Measurements from ENCODE around the gene URAD.

The URAD gene

DNA sequence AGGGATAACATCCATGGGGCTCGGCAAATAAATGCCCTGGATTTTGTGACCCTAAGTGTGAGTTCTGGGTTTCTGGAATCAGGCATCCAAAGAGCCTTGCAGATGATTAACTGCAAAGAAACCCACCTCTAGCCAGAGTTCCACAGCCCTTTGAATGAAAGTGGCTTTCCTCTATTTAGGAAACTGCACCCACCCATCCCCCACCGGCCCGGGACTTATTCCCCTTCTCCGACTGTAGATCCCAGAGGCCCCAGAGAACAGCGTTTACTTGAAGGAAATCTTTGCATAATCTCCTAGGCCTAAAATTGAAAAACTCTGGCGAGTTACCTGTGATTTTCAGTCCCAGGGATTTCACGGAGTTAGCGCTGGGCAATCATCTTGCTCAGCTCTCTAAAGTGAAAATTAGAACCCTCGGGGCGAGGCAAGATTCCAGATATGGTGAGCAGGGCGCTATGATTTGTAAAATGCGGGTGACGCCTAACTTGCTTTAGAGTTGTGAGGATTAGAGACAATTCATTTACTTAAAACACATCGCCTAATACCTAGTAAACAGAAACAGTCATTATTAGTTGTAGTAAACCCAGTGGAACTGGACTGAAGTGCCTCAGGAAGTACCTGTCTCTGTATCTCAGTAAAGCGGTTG is 9.4 kb downstream of the URAD start:
- H3K79me1 ChIP-seq (ENCODE audit: low read depth, low read length): no peaks in the 10 kb centered on the region
- peaks cover 0 to 3% of the 10 kb centered on the region in 2 donors for H3K9me3 ChIP-seq (replicated peaks in 1 of 2; ENCODE audit: control insufficient read depth in 2 of 2, insufficient read depth in 1 of 2, low read depth in 1 of 2, low read length in 2 of 2)
- no peak overlapping the region for H3K4me2 ChIP-seq (ENCODE audit: insufficient read depth, low read length, poor library complexity, severe bottlenecking)
- no peak overlapping the region for H2BK12ac ChIP-seq (ENCODE audit: low read length)
- H3K4me3 ChIP-seq (ENCODE audit: low read length in 2 of 2): no peak overlapping the region
- H4K8ac ChIP-seq (ENCODE audit: low read depth, low read length): no peak overlapping the region
- H3K36me3 ChIP-seq (replicated peaks in 1 of 2; ENCODE audit: control insufficient read depth in 2 of 2, insufficient read depth in 2 of 2, low read length in 2 of 2): no peaks in the 10 kb centered on the region
- H4K91ac ChIP-seq (ENCODE audit: low read depth, low read length, poor library complexity): no peak overlapping the region
- no peak overlapping the region for H2BK5ac ChIP-seq (ENCODE audit: low read length)
- H3K4me1 ChIP-seq (ENCODE audit: control insufficient read depth in 2 of 2, insufficient read depth in 1 of 2, low read depth in 1 of 2, low read length in 2 of 2): no peaks in the 10 kb centered on the region
- H3K14ac ChIP-seq (ENCODE audit: low read length): no peak overlapping the region
- DNase-seq (ENCODE audit: low spot score): no peak
- no peak overlapping the region for H2AFZ ChIP-seq (ENCODE audit: low read length)
- H3K18ac ChIP-seq (ENCODE audit: low read length): no peak overlapping the region
- H2AK5ac ChIP-seq (ENCODE audit: low read depth, low read length): no peak overlapping the region
- no peak overlapping the region for H3K4ac ChIP-seq (ENCODE audit: low read length)
- H3K23ac ChIP-seq (ENCODE audit: low read depth, low read length, poor library complexity): no peak overlapping the region
- no peak overlapping the region for H2BK15ac ChIP-seq (ENCODE audit: low read length)
- peaks cover 62 to 97% (median 96%) of the 10 kb centered on the region in 3 experiments for H3K27me3 ChIP-seq (ENCODE audit: control insufficient read depth in 3 of 3, insufficient read depth in 3 of 3, low read depth in 1 of 3, low read length in 3 of 3)
- H3K9ac ChIP-seq (ENCODE audit: low read depth, low read length, poor library complexity): no peak overlapping the region
- H2BK120ac ChIP-seq (ENCODE audit: low read depth, low read length): no peak overlapping the region
- no CpG with 5 or more reads among the region's 15 CpGs for WGBS, 2 donors (ENCODE audit: extremely low coverage in 2 of 2, insufficient read length in 2 of 2, insufficient replicate concordance in 1 of 2)
- no peak overlapping the region for H3K27ac ChIP-seq (replicated peaks; ENCODE audit: low read length)

DNA sequence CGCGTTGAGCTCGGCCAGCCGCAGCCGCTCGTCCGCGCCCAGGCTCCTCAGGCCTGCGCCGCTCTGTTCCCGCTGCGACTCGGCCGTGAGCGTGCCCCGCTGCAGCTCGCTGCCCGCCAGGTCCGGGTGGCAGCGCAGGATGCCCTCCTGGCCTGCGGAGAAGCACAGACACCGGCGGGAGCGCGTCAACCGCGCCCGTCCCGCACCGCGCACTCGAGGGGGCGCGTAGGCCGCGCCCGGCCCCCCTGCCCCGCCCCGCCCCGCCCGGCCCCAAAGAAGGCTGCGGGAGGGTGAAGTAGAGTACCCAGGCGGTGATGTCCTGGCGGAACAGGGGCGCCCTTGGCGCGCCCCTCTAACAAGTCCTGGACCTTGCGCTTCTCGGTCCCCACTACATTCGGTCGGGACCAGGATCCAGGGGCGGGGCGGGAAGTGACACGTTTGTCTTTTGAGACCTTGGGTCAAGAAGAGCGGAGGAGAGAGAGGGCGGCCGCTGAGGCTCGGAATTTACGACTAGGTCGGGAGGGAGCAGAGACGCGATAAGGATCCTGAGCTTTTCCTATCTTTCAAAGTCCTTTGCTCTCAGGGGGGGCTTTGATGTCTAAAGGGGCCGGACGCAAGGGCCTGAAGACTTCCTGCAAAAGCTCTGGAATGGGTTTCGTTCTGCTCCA is 10.1 kb downstream of the URAD start:
- Histone ChIP-seq H2BK120ac (ENCODE audit: low read depth, low read length) (no peak overlapping the region), H3K9ac (ENCODE audit: low read depth, low read length, poor library complexity) (peak overlapping the region; percentile 31), H3K36me3 (replicated peaks in 1 of 2; ENCODE audit: control insufficient read depth in 2 of 2, insufficient read depth in 2 of 2, low read length in 2 of 2) (no peaks in the 10 kb centered on the region), H3K18ac (ENCODE audit: low read length) (peak overlapping the region; percentile 66), H4K91ac (ENCODE audit: low read depth, low read length, poor library complexity) (no peak overlapping the region), H3K23ac (ENCODE audit: low read depth, low read length, poor library complexity) (no peak overlapping the region), H3K79me1 (ENCODE audit: low read depth, low read length) (no peaks in the 10 kb centered on the region), H3K4ac (ENCODE audit: low read length) (no peak overlapping the region), H3K9me3 (replicated peaks in 1 of 2; ENCODE audit: control insufficient read depth in 2 of 2, insufficient read depth in 1 of 2, low read depth in 1 of 2, low read length in 2 of 2) (peaks cover 0 to 3% of the 10 kb centered on the region in 2 donors), H2BK12ac (ENCODE audit: low read length) (no peak overlapping the region), H3K14ac (ENCODE audit: low read length) (no peak overlapping the region), H2AFZ (ENCODE audit: low read length) (peak overlapping the region; percentile 35), H3K27ac (replicated peaks; ENCODE audit: low read length) (no peak overlapping the region), H2BK15ac (ENCODE audit: low read length) (no peak overlapping the region), H3K27me3 (ENCODE audit: control insufficient read depth in 3 of 3, insufficient read depth in 3 of 3, low read depth in 1 of 3, low read length in 3 of 3) (peaks cover 64 to 98% (median 97%) of the 10 kb centered on the region in 3 experiments), H3K4me1 (ENCODE audit: control insufficient read depth in 2 of 2, insufficient read depth in 1 of 2, low read depth in 1 of 2, low read length in 2 of 2) (peaks cover 0 to 1% of the 10 kb centered on the region in 2 donors), H3K4me3 (ENCODE audit: low read length in 2 of 2) (peak overlapping the region in 1 of 2 donors; percentile 47), H2AK5ac (ENCODE audit: low read depth, low read length) (no peak overlapping the region), H3K4me2 (ENCODE audit: insufficient read depth, low read length, poor library complexity, severe bottlenecking) (peak overlapping the region; percentile 36), H2BK5ac (ENCODE audit: low read length) (no peak overlapping the region), H4K8ac (ENCODE audit: low read depth, low read length) (no peak overlapping the region)
- no CpG with 5 or more reads among the region's 65 CpGs for WGBS, 2 donors (ENCODE audit: extremely low coverage in 2 of 2, insufficient read length in 2 of 2, insufficient replicate concordance in 1 of 2)
- no peak for DNase-seq (ENCODE audit: low spot score)

DNA sequence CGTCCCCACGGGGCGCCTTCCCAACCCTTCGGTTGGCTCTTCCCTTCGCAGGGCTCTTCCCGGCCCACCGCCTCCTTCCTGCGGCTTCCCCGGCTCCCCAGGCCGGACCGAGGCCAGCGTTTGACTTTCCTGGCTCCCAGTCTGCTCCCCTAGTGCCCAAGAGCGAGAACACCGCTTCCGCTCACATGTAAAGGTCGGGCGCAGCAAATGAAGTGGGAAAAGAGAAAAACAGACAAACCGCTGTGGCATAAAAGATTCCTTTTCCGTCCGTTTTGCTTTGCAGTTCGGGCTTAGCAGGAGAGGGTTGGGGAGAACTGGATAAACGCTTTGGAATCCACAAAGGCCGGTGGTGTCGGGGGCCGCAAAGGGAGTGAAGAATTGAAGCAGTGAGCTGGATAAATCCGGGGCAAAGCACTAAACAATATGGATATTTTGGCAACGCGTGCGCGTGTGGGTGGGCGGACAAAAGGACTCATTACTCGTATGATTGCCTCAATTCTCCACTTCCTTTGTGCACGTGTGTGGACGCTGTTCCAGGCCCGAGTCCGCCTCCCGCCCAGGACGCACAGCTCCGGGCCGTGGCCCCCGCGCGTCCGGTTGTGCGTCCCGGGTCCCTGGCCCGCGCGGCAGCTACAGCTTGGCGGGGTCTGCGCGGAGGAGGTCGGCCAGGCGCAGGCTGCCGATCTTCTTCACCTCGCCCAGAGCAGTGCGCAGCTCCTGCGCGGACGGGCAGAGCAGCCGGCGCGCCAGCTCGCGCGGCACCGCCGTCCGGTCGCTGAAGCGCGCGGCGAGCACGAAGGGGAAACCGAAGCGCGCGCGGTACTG is 10.8 kb downstream of the URAD start:
- Histone ChIP-seq H2BK5ac (ENCODE audit: low read length) (no peak overlapping the region), H3K36me3 (replicated peaks in 1 of 2; ENCODE audit: control insufficient read depth in 2 of 2, insufficient read depth in 2 of 2, low read length in 2 of 2) (no peaks in the 10 kb centered on the region), H3K27ac (replicated peaks; ENCODE audit: low read length) (no peak overlapping the region), H2BK15ac (ENCODE audit: low read length) (peak overlapping the region; percentile 57), H2AK5ac (ENCODE audit: low read depth, low read length) (no peak overlapping the region), H2BK12ac (ENCODE audit: low read length) (peak overlapping the region; percentile 34), H2BK120ac (ENCODE audit: low read depth, low read length) (no peak overlapping the region), H3K4ac (ENCODE audit: low read length) (no peak overlapping the region), H3K79me1 (ENCODE audit: low read depth, low read length) (no peaks in the 10 kb centered on the region), H3K23ac (ENCODE audit: low read depth, low read length, poor library complexity) (peak overlapping the region; percentile 31), H3K4me3 (ENCODE audit: low read length in 2 of 2) (peak overlapping the region in 1 of 2 donors; percentile 47), H3K27me3 (ENCODE audit: control insufficient read depth in 3 of 3, insufficient read depth in 3 of 3, low read depth in 1 of 3, low read length in 3 of 3) (peaks cover 64 to 99% (median 92%) of the 10 kb centered on the region in 3 experiments), H3K9me3 (replicated peaks in 1 of 2; ENCODE audit: control insufficient read depth in 2 of 2, insufficient read depth in 1 of 2, low read depth in 1 of 2, low read length in 2 of 2) (peaks cover 0 to 3% of the 10 kb centered on the region in 2 donors), H3K14ac (ENCODE audit: low read length) (no peak overlapping the region), H3K4me2 (ENCODE audit: insufficient read depth, low read length, poor library complexity, severe bottlenecking) (peak overlapping the region; percentile 36), H3K4me1 (ENCODE audit: control insufficient read depth in 2 of 2, insufficient read depth in 1 of 2, low read depth in 1 of 2, low read length in 2 of 2) (peaks cover 0 to 6% of the 10 kb centered on the region in 2 donors), H3K9ac (ENCODE audit: low read depth, low read length, poor library complexity) (peak overlapping the region; percentile 31), H2AFZ (ENCODE audit: low read length) (peak overlapping the region; percentile 35), H3K18ac (ENCODE audit: low read length) (peak overlapping the region; percentile 66), H4K8ac (ENCODE audit: low read depth, low read length) (no peak overlapping the region), H4K91ac (ENCODE audit: low read depth, low read length, poor library complexity) (no peak overlapping the region)
- DNase-seq (ENCODE audit: low spot score): no peak
- no CpG with 5 or more reads among the region's 80 CpGs for WGBS, 2 donors (ENCODE audit: extremely low coverage in 2 of 2, insufficient read length in 2 of 2, insufficient replicate concordance in 1 of 2)

Data from neuronal stem cell (in vitro differentiated cells).